ENCODE measurements around the gene QPCT.

- no peak for TF ChIP-seq TP53 (CRISPR knock-in tag; IDR thresholded peaks at IDR 0.05)
- TF ChIP-seq E2F5 (CRISPR knock-in tag; IDR thresholded peaks at IDR 0.05): no peak
- TF ChIP-seq, protein P1, sequence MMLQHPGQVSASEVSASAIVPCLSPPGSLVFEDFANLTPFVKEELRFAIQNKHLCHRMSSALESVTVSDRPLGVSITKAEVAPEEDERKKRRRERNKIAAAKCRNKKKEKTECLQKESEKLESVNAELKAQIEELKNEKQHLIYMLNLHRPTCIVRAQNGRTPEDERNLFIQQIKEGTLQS (CRISPR knock-in tag; conservative IDR thresholded peaks at IDR 0.05): no peak
- no peak for TF ChIP-seq MAX (CRISPR knock-in tag; IDR thresholded peaks at IDR 0.05)
- TF ChIP-seq, protein P2, sequence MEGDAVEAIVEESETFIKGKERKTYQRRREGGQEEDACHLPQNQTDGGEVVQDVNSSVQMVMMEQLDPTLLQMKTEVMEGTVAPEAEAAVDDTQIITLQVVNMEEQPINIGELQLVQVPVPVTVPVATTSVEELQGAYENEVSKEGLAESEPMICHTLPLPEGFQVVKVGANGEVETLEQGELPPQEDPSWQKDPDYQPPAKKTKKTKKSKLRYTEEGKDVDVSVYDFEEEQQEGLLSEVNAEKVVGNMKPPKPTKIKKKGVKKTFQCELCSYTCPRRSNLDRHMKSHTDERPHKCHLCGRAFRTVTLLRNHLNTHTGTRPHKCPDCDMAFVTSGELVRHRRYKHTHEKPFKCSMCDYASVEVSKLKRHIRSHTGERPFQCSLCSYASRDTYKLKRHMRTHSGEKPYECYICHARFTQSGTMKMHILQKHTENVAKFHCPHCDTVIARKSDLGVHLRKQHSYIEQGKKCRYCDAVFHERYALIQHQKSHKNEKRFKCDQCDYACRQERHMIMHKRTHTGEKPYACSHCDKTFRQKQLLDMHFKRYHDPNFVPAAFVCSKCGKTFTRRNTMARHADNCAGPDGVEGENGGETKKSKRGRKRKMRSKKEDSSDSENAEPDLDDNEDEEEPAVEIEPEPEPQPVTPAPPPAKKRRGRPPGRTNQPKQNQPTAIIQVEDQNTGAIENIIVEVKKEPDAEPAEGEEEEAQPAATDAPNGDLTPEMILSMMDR (IDR thresholded peaks at IDR 0.05): no peak
- no peak for TF ChIP-seq ZNF232 (CRISPR knock-in tag; IDR thresholded peaks at IDR 0.05)
- TF ChIP-seq NR1H2 (CRISPR knock-in tag; IDR thresholded peaks at IDR 0.05): no peak
- TF ChIP-seq, protein P3, sequence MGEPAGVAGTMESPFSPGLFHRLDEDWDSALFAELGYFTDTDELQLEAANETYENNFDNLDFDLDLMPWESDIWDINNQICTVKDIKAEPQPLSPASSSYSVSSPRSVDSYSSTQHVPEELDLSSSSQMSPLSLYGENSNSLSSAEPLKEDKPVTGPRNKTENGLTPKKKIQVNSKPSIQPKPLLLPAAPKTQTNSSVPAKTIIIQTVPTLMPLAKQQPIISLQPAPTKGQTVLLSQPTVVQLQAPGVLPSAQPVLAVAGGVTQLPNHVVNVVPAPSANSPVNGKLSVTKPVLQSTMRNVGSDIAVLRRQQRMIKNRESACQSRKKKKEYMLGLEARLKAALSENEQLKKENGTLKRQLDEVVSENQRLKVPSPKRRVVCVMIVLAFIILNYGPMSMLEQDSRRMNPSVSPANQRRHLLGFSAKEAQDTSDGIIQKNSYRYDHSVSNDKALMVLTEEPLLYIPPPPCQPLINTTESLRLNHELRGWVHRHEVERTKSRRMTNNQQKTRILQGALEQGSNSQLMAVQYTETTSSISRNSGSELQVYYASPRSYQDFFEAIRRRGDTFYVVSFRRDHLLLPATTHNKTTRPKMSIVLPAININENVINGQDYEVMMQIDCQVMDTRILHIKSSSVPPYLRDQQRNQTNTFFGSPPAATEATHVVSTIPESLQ (CRISPR knock-in tag; IDR thresholded peaks at IDR 0.05): no peak
- TF ChIP-seq, protein P4, sequence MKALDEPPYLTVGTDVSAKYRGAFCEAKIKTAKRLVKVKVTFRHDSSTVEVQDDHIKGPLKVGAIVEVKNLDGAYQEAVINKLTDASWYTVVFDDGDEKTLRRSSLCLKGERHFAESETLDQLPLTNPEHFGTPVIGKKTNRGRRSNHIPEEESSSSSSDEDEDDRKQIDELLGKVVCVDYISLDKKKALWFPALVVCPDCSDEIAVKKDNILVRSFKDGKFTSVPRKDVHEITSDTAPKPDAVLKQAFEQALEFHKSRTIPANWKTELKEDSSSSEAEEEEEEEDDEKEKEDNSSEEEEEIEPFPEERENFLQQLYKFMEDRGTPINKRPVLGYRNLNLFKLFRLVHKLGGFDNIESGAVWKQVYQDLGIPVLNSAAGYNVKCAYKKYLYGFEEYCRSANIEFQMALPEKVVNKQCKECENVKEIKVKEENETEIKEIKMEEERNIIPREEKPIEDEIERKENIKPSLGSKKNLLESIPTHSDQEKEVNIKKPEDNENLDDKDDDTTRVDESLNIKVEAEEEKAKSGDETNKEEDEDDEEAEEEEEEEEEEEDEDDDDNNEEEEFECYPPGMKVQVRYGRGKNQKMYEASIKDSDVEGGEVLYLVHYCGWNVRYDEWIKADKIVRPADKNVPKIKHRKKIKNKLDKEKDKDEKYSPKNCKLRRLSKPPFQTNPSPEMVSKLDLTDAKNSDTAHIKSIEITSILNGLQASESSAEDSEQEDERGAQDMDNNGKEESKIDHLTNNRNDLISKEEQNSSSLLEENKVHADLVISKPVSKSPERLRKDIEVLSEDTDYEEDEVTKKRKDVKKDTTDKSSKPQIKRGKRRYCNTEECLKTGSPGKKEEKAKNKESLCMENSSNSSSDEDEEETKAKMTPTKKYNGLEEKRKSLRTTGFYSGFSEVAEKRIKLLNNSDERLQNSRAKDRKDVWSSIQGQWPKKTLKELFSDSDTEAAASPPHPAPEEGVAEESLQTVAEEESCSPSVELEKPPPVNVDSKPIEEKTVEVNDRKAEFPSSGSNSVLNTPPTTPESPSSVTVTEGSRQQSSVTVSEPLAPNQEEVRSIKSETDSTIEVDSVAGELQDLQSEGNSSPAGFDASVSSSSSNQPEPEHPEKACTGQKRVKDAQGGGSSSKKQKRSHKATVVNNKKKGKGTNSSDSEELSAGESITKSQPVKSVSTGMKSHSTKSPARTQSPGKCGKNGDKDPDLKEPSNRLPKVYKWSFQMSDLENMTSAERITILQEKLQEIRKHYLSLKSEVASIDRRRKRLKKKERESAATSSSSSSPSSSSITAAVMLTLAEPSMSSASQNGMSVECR (CRISPR knock-in tag; IDR thresholded peaks at IDR 0.05; ENCODE audit: borderline replicate concordance): no peak
- no peak for TF ChIP-seq IRF2 (CRISPR knock-in tag; IDR thresholded peaks at IDR 0.05; ENCODE audit: borderline replicate concordance, low read depth)
- TF ChIP-seq ZNF423 (CRISPR knock-in tag; IDR thresholded peaks at IDR 0.05): no peak
Observed at GRCh38 chr2:37357069-37357468, 12.6 kb downstream of the QPCT start.
